Naive thymus-derived CD8-positive, alpha-beta T cell (primary cell): Measurements from ENCODE around the gene SGO2. TPM values are rescaled to one million over a fixed set of nuclear protein-coding genes. Genes with fewer than 3 reads are reported as not detected.
"Not testable (repeated sequence)": the region's sequence is repeated elsewhere in the genome, so short reads cannot be mapped to it uniquely, and the experiment has no call there.

Experiments
- ATAC-seq, 2 donors: fragments of 150-1000 bp; cut with Tn5 transposase in 1 of 2; sonication (Bioruptor Pico), chemical (Tn5 transposase) in 1 of 2; 1 replicate in 1 of 2; 2 replicates in 1 of 2; pipeline ENCODE4 v1.10.0; 2021; ENCODE audit warnings: mild to moderate bottlenecking in 2 of 2, moderate library complexity in 2 of 2
- POLR2A ChIA-PET: fragments of 350-600 bp; sonication (Branson Sonifier 250); formaldehyde crosslinking; loops from one replicate; lab custom pipeline; 2021; ENCODE audit warnings: antibody characterized with exemption; lab: Charles Lee
- DNase-seq, 10 donors: peaks; one replicate each; pipeline versions ENCODE4 v3.0.0 to v3.0.0-alpha.2; 2020 to 2022
- H3K27ac Mint-ChIP-seq, 10 donors: one replicate each; pipeline ENCODE4 v1.8.0; 2020 to 2022; ENCODE audit warnings: mild to moderate bottlenecking in 10 of 10, mixed read lengths in 10 of 10, moderate library complexity in 4 of 10, inconsistent platforms in 1 of 10
- H3K27me3 Mint-ChIP-seq, 5 donors: one replicate each; pipeline ENCODE4 v1.8.0; 2021 to 2022; ENCODE audit warnings: mixed read lengths in 5 of 5
- H3K36me3 Mint-ChIP-seq, 3 donors: one replicate each; pipeline ENCODE4 v1.8.0; 2020 to 2022; ENCODE audit warnings: mixed read lengths in 3 of 3, mild to moderate bottlenecking in 2 of 3, inconsistent platforms in 1 of 3
- H3K4me1 Mint-ChIP-seq, 4 donors: one replicate each; pipeline ENCODE4 v1.8.0; 2021 to 2022; ENCODE audit warnings: mixed read lengths in 4 of 4
- H3K4me3 Mint-ChIP-seq, 10 donors: one replicate each; pipeline ENCODE4 v1.8.0; 2020 to 2022; ENCODE audit warnings: mild to moderate bottlenecking in 10 of 10, mixed read lengths in 10 of 10, moderate library complexity in 6 of 10, inconsistent platforms in 1 of 10
- H3K9me3 Mint-ChIP-seq, 9 donors: one replicate each; pipeline ENCODE4 v1.8.0; 2020 to 2022; ENCODE audit warnings: mixed read lengths in 9 of 9, mild to moderate bottlenecking in 3 of 9, inconsistent platforms in 1 of 9, moderate library complexity in 1 of 9
- polyA plus RNA-seq, 3 donors: library from polyadenylated mRNA; unstranded; fragments of 300-500 nt; fragmentation: Illumina TruSeq; gene quantifications; one replicate each; pipeline ENCODE4 v1.2.3, GENCODE V29; 2021
- total RNA-seq, 8 experiments: library from RNA in 2 of 8; stranded (reverse) in 2 of 8; gene quantifications; one replicate each; pipeline ENCODE4 v1.2.3 and lab custom pipeline; 2021 to 2026

The SGO2 gene
- total and polyA plus RNA-seq, 5 experiments from 2014 or later = 0.66 to 4.9 (median 2.4) TPM

DNA sequence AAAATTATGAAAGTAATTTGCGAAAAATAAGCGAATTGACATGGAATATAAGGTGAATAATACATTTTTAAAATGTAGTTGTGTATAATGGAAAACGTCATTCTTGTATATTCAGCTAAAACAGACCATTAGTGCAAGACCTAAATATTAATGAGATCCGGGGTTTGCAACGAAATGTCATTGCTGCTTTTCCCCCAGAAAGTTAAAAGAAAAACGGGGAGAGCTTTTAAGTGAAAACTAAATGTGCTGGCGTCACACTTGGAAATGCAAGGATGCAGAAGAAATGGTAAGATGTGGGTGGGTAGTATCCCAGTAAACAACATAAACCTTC, 491 bp upstream of the SGO2 start:
- DNase-seq = no peak
- peak overlapping the region; percentile 85 to 97 (median 95) for H3K4me3 Mint-ChIP-seq
- POLR2A ChIA-PET = interaction anchor here (0.9 to 3.4 kb wide), 4 partner anchors 10 to 338 kb away, joined by 3 to 20 read pairs (median 5); partner anchors contain the start of genes CLK1 and KCTD18
- no peaks in the 10 kb centered on the region for H3K36me3 Mint-ChIP-seq
- H3K4me1 Mint-ChIP-seq = peaks cover 3 to 20% (median 11%) of the 10 kb centered on the region in 4 donors
- no peak for ATAC-seq
- peak overlapping the region; percentile 66 to 92 (median 90) for H3K27ac Mint-ChIP-seq
- no peaks in the 10 kb centered on the region for H3K9me3 Mint-ChIP-seq
- peaks cover 0 to 6% (median 0%) of the 10 kb centered on the region in 5 donors for H3K27me3 Mint-ChIP-seq

DNA sequence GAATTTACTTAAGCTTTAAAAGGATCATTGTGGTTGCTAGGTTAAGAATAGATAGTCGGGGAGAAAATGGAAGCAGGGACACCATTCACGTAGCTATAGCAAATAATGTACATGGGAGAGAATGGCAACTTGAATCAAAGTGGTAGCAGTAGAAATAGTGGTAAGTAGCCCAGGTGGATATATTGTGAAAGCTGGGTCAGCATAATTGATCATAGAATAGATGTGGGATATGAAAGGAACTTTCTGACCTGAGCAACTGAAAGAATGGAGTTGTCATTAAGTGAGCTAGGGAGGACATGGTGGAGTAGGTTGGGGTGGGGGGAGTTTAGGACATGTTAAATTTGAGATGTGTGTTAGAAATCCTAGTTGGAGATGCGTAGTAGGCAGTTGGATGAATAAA, 2.2 kb downstream of the SGO2 start:
- Mint-ChIP-seq H3K36me3 (peaks cover 0 to 2% (median 0%) of the 10 kb centered on the region in 3 donors), H3K4me1 (peaks cover 3 to 20% (median 11%) of the 10 kb centered on the region in 4 donors), H3K27me3 (peaks cover 0 to 3% (median 0%) of the 10 kb centered on the region in 5 donors), H3K9me3 (no peaks in the 10 kb centered on the region), H3K27ac (no peak overlapping the region), H3K4me3 (no peak overlapping the region)
- DNase-seq = no peak
- ATAC-seq = no peak
- POLR2A ChIA-PET = interaction anchor here (1.4 kb wide), 1 partner anchor 336 kb away, joined by 3 read pairs; no protein-coding TSS in a partner anchor

DNA sequence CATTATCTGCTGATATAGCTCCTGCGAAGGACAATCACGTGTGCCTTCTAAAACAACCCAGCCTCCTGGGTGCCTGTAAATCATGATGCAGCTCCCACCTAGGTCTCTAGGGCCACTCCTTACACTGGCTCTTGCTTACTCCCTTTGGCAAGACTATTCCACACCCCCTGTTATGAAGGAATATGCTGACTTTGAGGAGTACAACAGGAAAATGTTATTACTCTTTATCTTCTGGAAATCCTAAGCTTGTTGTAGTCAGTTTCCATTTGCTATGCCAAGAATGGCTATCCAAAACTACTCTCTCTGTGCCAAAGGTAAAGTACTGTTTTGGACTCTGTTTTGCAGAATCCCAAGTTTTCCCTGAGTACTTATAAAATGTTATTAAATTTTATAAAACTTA, 7.7 kb downstream of the SGO2 start:
- no peak for ATAC-seq
- peaks cover 0 to 3% (median 2%) of the 10 kb centered on the region in 3 donors for H3K36me3 Mint-ChIP-seq
- H3K27me3 Mint-ChIP-seq = no peaks in the 10 kb centered on the region
- H3K4me1 Mint-ChIP-seq = no peaks in the 10 kb centered on the region
- no peaks in the 10 kb centered on the region for H3K9me3 Mint-ChIP-seq
- no peak for DNase-seq
- H3K27ac Mint-ChIP-seq = no peak overlapping the region
- POLR2A ChIA-PET = no interaction called here
- H3K4me3 Mint-ChIP-seq = no peak overlapping the region

DNA sequence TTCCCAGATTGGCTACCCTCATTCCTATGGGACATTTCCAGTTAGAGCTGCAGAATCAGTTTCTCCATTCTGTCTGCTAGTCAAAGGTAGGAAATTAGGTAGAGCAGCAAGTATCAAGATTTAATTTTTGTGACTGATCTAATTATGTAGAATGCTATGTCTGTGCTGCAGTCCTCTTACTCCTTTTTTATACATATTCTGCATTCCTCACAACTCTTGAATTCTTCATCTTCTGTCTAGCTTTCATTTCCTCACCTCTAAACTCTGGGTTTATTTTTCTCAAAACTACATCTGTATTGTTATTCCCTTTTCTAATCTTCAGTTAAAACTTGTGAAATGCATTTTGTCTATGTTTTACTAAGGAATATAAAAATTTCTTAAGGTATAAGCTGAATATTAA, 8.6 kb downstream of the SGO2 start:
- H3K36me3 Mint-ChIP-seq = peaks cover 0 to 4% (median 3%) of the 10 kb centered on the region in 3 donors
- DNase-seq (no peak), ATAC-seq (no peak)
- no peaks in the 10 kb centered on the region for H3K9me3 Mint-ChIP-seq
- no peaks in the 10 kb centered on the region for H3K27me3 Mint-ChIP-seq
- POLR2A ChIA-PET = interaction anchor here (1.5 kb wide), 1 partner anchor 8 kb away, joined by 4 read pairs; the partner anchor contains the start of gene SGO2
- no peak overlapping the region for H3K27ac Mint-ChIP-seq
- no peak overlapping the region for H3K4me3 Mint-ChIP-seq
- H3K4me1 Mint-ChIP-seq = no peaks in the 10 kb centered on the region

DNA sequence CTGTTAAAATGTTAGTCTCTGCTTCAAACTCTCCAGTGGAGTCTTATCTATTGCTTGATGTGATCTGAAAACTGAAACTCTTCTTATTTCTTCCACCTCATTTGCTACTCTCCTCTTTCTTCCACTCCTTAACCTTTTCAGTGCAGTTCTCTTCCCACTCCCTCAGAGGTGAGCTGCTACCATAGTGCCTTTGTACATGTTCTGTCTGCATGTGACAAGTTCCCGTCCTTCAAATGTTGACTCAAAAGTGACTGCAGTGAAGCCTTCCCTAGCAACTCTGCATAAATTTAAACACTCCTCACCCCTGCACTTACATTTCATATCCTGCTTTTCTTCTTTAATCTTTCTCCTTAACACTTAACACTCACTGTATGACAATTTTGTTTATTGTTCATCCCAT, 12.1 kb downstream of the SGO2 start:
- Mint-ChIP-seq H3K4me1 (no peaks in the 10 kb centered on the region), H3K36me3 (peaks cover 15 to 27% (median 18%) of the 10 kb centered on the region in 3 donors)
- POLR2A ChIA-PET = no interaction called here

DNA sequence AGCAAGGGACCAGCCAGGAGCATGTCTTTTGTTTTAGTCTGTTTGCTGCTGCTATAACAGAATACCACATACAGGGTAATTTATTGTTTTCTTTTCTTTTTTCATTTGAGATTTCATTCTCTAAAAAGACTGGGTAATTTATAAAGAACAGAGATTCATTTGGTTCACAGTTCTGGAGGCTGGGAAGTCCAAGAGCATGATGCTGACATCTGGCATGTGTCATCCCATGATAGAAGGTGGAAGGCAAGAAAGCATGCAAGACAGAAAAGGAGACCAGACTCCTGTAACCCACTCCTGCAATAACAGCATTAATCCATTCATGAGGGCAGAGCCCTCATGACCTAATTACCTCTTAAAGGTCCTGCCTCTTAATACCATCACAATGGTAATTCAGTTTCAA, 14.8 kb downstream of the SGO2 start:
- no peak overlapping the region for H3K4me3 Mint-ChIP-seq
- H3K27ac Mint-ChIP-seq = no peak overlapping the region
- H3K9me3 Mint-ChIP-seq = peaks cover 0 to 6% (median 0%) of the 10 kb centered on the region in 9 donors
- no peaks in the 10 kb centered on the region for H3K4me1 Mint-ChIP-seq
- no peak for ATAC-seq
- POLR2A ChIA-PET = no interaction called here
- peaks cover 15 to 37% (median 17%) of the 10 kb centered on the region in 3 donors for H3K36me3 Mint-ChIP-seq
- no peaks in the 10 kb centered on the region for H3K27me3 Mint-ChIP-seq
- DNase-seq = no peak

More for the DNA sequence above, 12.1 kb downstream of the SGO2 start:
- DNase-seq (no peak), ATAC-seq (no peak)
- peaks cover 0 to 6% (median 0%) of the 10 kb centered on the region in 9 donors for H3K9me3 Mint-ChIP-seq
- H3K27ac Mint-ChIP-seq = no peak overlapping the region
- no peak overlapping the region for H3K4me3 Mint-ChIP-seq
- H3K27me3 Mint-ChIP-seq = no peaks in the 10 kb centered on the region

DNA sequence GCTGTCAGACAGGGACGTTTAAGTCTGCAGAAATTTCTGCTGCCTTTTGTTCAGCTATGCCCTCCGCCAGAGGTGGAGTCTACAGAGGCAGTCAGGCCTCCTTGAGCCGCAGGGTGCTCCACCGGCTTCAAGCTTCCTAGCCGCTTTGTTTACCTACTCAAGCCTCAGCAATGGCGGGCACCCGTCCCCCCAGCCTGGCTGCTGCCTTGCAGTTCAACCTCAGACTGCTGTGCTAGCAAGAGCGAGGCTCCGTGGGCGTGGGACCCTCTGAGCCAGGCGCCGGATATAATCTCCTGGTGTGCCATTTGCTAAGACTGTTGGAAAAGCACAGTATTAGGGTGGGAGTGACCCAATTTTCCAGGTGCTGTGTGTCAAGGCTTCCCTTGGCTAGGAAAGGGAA, 40.6 kb downstream of the SGO2 start:
- H3K27ac Mint-ChIP-seq, H3K36me3 Mint-ChIP-seq, POLR2A ChIA-PET, DNase-seq, H3K9me3 Mint-ChIP-seq, H3K27me3 Mint-ChIP-seq, ATAC-seq, H3K4me3 Mint-ChIP-seq, H3K4me1 Mint-ChIP-seq: not testable (repeated sequence)

DNA sequence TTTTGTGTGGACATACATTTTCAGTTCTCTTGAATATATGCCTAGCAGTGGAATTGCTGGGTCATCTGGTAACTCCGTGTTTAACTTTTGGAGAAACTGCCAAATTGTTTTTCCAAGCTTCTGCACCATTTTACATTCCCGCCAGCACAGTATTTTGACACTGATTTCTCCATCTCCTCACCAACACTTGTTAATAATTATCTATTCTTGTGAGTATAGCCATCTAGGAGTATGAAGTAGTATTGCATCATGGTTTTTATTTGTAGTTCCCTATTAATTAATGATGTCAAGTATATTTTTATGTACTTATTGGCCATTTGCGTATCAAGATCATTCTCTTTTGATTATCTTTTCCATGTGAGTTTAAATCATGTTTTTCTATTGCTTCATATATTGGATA, 41.9 kb downstream of the SGO2 start:
- DNase-seq (no peak), ATAC-seq (no peak)
- Mint-ChIP-seq H3K27me3 (no peaks in the 10 kb centered on the region), H3K36me3 (peaks cover 4 to 9% (median 6%) of the 10 kb centered on the region in 3 donors), H3K4me1 (no peaks in the 10 kb centered on the region), H3K4me3 (no peak overlapping the region), H3K9me3 (peaks cover 0 to 3% (median 0%) of the 10 kb centered on the region in 9 donors), H3K27ac (no peak overlapping the region)
- POLR2A ChIA-PET = no interaction called here

DNA sequence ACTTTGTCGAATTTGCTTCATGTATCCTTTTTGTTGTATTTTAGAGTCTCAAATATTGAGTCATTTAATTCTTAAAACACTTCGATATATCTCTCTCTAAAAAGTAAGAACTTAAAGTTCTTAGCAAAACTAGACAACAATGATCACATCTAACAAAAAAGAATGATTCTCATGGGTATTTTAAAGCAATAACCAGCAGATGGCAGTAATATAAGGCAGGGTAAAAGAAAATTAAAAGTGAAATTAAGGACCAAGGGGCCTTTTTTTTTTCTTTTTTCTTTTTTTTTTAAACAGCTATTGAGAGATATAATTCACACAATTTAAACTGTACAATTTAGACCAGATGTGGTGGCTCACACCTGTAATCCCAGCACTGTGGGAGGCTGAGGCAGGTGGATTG, 50.0 kb downstream of the SGO2 start:
- peak overlapping the region in 1 of 10 donors; percentile 48 for H3K27ac Mint-ChIP-seq
- no peaks in the 10 kb centered on the region for H3K4me1 Mint-ChIP-seq
- H3K27me3 Mint-ChIP-seq = no peaks in the 10 kb centered on the region
- peaks cover 0 to 5% (median 4%) of the 10 kb centered on the region in 3 donors for H3K36me3 Mint-ChIP-seq
- ATAC-seq (no peak), DNase-seq (peak in 2 of 10 donors; percentile 16 to 21)
- H3K9me3 Mint-ChIP-seq = no peaks in the 10 kb centered on the region
- POLR2A ChIA-PET = no interaction called here
- no peak overlapping the region for H3K4me3 Mint-ChIP-seq

DNA sequence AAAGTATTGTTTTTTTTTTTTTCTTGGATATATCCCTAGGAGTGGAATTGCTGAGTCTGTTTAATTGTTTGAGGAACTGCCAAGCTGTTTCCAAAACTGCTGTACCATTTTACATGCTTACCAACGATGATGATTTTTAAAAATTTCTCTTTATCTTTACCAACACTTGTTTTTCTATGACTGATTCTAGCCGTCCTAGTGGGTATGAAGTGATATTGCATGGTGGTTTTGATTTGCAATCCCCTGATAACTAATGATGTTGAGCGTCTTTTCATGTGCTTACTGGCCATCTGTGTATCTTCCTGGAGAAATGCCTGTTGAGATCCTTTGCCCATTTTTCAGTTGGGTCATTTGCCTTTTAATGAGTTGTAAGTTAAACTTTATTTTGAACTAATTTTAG, 51.0 kb downstream of the SGO2 start:
- POLR2A ChIA-PET = no interaction called here
- H3K36me3 Mint-ChIP-seq = peaks cover 0 to 3% (median 0%) of the 10 kb centered on the region in 3 donors
- H3K9me3 Mint-ChIP-seq = no peaks in the 10 kb centered on the region
- ATAC-seq = no peak
- peak overlapping the region in 1 of 10 donors; percentile 57 for H3K27ac Mint-ChIP-seq
- no peaks in the 10 kb centered on the region for H3K4me1 Mint-ChIP-seq
- H3K27me3 Mint-ChIP-seq = no peaks in the 10 kb centered on the region
- H3K4me3 Mint-ChIP-seq = no peak overlapping the region
- DNase-seq = no peak

DNA sequence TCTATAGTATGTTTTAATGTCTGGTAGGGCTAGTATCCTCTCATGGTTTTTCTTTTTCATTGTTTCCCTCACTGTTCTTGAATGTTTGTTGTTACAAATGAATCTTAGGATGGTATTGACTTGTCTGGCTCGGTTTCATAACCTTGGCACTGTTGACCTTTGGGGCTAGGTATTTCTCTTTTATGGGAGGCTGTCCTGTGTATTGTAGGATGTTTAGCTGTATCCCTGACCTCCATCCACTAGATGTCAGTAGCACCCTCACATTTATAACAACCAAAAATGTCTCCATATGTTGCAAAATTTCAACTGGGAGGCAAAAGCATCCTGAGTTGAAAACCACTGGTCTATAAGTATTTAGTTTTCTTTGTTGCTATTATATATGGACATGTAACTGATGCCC, 52.8 kb downstream of the SGO2 start:
- no peaks in the 10 kb centered on the region for H3K4me1 Mint-ChIP-seq
- POLR2A ChIA-PET = no interaction called here
- H3K36me3 Mint-ChIP-seq = peaks cover 0 to 3% (median 0%) of the 10 kb centered on the region in 3 donors
- DNase-seq = peak in 1 of 10 donors; percentile 11
- peak in 1 of 2 donors; percentile 33 for ATAC-seq
- H3K4me3 Mint-ChIP-seq = no peak overlapping the region
- no peak overlapping the region for H3K27ac Mint-ChIP-seq
- H3K9me3 Mint-ChIP-seq = no peaks in the 10 kb centered on the region
- peaks cover 0 to 3% (median 0%) of the 10 kb centered on the region in 5 donors for H3K27me3 Mint-ChIP-seq

DNA sequence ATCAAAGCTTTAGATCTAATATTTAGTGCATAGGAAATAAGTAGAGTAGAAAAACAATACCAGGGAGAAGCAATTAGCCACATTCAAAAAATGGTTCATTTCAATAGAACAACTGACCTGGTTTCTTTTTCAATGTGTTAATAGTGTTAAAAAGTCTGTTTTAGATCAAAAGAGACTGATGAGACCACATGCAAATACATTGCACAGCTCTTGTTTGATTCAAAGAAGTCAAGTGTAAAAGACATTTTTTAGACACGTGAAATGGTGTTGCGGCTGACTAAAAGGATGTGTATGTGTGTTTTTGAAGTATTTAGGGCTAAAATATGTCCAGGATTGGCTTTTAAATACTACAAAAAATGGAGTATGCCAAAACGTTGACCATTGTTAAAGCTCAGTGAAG, 58.6 kb downstream of the SGO2 start:
- Mint-ChIP-seq H3K27me3 (peaks cover 0 to 6% (median 1%) of the 10 kb centered on the region in 5 donors), H3K27ac (no peak overlapping the region), H3K4me3 (peak overlapping the region in 5 of 10 donors; percentile 8 to 79 (median 29)), H3K9me3 (no peaks in the 10 kb centered on the region), H3K36me3 (no peaks in the 10 kb centered on the region), H3K4me1 (peaks cover 3 to 20% (median 9%) of the 10 kb centered on the region in 4 donors)
- ATAC-seq = no peak
- DNase-seq = no peak
- POLR2A ChIA-PET = no interaction called here

DNA sequence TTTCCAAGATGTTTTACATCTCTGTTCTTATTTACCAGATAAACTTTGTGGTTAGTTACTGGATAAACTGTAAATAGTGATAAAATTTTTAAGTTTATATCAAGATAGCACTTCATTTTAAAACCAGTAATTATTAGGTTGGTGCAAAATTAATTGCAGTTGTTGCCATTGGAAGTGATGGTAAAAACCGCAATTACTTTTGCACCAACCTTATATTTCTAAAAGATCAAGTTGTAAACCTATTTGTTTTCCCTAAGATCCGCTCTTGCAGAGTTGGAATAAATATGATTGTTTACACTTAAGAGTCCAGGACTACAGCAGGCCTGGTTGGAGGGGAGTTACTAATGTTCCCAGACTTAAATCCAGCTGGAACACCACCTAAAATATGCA, 59.3 kb downstream of the SGO2 start:
- no peak for DNase-seq
- Mint-ChIP-seq H3K4me3 (peak overlapping the region; percentile 76 to 90 (median 86)), H3K9me3 (no peaks in the 10 kb centered on the region), H3K27ac (peak overlapping the region in 2 of 10 donors; percentile 12 to 54), H3K36me3 (no peaks in the 10 kb centered on the region), H3K4me1 (peaks cover 3 to 20% (median 9%) of the 10 kb centered on the region in 4 donors), H3K27me3 (peaks cover 0 to 7% (median 3%) of the 10 kb centered on the region in 5 donors)
- POLR2A ChIA-PET = no interaction called here
- ATAC-seq = no peak
